ENCODE data around the gene TRAPPC14. TPM values are rescaled to one million over a fixed set of nuclear protein-coding genes. Genes with fewer than 3 reads are reported as not detected.

The TRAPPC14 gene
- total and polyA plus RNA-seq, 2 of the 13 experiments (the other 11 are each of a cell fraction or from before 2014, with no cell fraction given) = 4.7 to 9.6 TPM

DNA sequence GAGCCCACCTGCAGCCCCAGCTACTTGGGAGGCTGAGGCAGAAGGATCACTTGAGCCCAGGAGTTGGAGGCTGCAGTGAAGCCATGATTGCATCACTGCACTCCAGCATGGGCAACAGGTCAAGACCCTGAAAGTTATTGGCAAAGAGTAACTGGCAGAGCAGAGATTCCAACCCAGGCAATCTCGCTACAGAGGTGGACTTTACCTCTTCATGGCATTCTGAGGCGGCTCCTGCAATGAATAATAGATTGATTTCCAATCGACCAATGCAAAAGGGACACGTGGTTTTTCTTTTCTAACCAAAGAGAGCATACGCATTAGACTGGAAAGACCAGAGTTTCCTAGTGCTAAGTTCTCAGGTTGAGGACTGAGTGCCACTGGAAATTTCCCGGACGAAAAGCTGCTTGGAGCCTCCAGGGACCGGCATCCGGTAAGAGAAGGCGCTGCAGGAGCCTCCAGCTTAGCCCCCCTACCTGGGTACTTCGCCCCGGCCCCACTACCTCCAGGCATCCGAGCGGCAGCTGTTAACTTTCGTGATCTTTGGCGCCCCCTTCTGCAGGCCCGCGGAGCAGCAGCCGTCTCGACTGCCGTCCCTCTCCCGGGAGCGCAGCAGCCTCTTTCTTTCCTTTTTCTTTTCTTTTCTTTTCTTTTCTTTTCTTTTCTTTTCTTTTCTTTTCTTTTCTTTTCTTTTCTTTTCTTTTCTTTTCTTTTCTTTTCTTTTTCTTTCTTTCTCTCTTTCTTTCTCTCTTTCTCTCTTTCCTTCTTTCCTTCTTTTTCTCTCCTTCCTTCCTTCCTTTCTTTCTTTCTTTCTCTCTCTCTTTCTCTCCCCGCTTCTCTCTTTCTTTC is 27.7 kb downstream of the TRAPPC14 start (continued):
- TF ChIP-seq PCBP1 (IDR thresholded peaks at IDR 0.05; ENCODE audit: borderline replicate concordance, low read depth, low read length) = no peak
- no peak for TF ChIP-seq SSRP1 (CRISPR knock-in tag; IDR thresholded peaks at IDR 0.05)
- peak; percentile 96 for TF ChIP-seq XBP1 (CRISPR knock-in tag; IDR thresholded peaks at IDR 0.05)
- no peak for TF ChIP-seq HNRNPK (IDR thresholded peaks at IDR 0.05; ENCODE audit: low read depth, low read length, poor library complexity, severe bottlenecking)
- TF ChIP-seq ONECUT2 (CRISPR knock-in tag; IDR thresholded peaks at IDR 0.05) = peak; percentile 59; the same call in 1 of the 2 replicates
- TF ChIP-seq FOXC1 (CRISPR knock-in tag; IDR thresholded peaks at IDR 0.05; ENCODE audit: borderline replicate concordance) = no peak
- TF ChIP-seq, protein P1, sequence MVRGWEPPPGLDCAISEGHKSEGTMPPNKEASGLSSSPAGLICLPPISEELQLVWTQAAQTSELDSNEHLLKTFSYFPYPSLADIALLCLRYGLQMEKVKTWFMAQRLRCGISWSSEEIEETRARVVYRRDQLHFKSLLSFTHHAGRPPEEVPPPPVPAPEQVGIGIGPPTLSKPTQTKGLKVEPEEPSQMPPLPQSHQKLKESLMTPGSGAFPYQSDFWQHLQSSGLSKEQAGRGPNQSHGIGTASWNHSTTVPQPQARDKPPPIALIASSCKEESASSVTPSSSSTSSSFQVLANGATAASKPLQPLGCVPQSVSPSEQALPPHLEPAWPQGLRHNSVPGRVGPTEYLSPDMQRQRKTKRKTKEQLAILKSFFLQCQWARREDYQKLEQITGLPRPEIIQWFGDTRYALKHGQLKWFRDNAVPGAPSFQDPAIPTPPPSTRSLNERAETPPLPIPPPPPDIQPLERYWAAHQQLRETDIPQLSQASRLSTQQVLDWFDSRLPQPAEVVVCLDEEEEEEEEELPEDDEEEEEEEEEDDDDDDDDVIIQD (CRISPR knock-in tag; IDR thresholded peaks at IDR 0.05; ENCODE audit: low read depth) = no peak
- TF ChIP-seq ATF3 (CRISPR knock-in tag; IDR thresholded peaks at IDR 0.05) = peak; percentile 78
- TF ChIP-seq KDM1A (CRISPR knock-in tag; IDR thresholded peaks at IDR 0.05) = peak; percentile 84; the same call in 1 of the 2 replicates
- TF ChIP-seq ZNF619 (CRISPR knock-in tag; IDR thresholded peaks at IDR 0.05) = no peak
- TF ChIP-seq, protein P2, sequence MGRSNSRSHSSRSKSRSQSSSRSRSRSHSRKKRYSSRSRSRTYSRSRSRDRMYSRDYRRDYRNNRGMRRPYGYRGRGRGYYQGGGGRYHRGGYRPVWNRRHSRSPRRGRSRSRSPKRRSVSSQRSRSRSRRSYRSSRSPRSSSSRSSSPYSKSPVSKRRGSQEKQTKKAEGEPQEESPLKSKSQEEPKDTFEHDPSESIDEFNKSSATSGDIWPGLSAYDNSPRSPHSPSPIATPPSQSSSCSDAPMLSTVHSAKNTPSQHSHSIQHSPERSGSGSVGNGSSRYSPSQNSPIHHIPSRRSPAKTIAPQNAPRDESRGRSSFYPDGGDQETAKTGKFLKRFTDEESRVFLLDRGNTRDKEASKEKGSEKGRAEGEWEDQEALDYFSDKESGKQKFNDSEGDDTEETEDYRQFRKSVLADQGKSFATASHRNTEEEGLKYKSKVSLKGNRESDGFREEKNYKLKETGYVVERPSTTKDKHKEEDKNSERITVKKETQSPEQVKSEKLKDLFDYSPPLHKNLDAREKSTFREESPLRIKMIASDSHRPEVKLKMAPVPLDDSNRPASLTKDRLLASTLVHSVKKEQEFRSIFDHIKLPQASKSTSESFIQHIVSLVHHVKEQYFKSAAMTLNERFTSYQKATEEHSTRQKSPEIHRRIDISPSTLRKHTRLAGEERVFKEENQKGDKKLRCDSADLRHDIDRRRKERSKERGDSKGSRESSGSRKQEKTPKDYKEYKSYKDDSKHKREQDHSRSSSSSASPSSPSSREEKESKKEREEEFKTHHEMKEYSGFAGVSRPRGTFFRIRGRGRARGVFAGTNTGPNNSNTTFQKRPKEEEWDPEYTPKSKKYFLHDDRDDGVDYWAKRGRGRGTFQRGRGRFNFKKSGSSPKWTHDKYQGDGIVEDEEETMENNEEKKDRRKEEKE (IDR thresholded peaks at IDR 0.05) = no peak
- TF ChIP-seq STAG1 (CRISPR knock-in tag; IDR thresholded peaks at IDR 0.05) = peak; percentile 85
- TF ChIP-seq, protein P3, sequence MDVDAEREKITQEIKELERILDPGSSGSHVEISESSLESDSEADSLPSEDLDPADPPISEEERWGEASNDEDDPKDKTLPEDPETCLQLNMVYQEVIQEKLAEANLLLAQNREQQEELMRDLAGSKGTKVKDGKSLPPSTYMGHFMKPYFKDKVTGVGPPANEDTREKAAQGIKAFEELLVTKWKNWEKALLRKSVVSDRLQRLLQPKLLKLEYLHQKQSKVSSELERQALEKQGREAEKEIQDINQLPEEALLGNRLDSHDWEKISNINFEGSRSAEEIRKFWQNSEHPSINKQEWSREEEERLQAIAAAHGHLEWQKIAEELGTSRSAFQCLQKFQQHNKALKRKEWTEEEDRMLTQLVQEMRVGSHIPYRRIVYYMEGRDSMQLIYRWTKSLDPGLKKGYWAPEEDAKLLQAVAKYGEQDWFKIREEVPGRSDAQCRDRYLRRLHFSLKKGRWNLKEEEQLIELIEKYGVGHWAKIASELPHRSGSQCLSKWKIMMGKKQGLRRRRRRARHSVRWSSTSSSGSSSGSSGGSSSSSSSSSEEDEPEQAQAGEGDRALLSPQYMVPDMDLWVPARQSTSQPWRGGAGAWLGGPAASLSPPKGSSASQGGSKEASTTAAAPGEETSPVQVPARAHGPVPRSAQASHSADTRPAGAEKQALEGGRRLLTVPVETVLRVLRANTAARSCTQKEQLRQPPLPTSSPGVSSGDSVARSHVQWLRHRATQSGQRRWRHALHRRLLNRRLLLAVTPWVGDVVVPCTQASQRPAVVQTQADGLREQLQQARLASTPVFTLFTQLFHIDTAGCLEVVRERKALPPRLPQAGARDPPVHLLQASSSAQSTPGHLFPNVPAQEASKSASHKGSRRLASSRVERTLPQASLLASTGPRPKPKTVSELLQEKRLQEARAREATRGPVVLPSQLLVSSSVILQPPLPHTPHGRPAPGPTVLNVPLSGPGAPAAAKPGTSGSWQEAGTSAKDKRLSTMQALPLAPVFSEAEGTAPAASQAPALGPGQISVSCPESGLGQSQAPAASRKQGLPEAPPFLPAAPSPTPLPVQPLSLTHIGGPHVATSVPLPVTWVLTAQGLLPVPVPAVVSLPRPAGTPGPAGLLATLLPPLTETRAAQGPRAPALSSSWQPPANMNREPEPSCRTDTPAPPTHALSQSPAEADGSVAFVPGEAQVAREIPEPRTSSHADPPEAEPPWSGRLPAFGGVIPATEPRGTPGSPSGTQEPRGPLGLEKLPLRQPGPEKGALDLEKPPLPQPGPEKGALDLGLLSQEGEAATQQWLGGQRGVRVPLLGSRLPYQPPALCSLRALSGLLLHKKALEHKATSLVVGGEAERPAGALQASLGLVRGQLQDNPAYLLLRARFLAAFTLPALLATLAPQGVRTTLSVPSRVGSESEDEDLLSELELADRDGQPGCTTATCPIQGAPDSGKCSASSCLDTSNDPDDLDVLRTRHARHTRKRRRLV (CRISPR knock-in tag; IDR thresholded peaks at IDR 0.05) = 0 out of 2 replicates have a peak, but pooled peaks have one; percentile 30
- peak; percentile 67 for TF ChIP-seq ZNF501 (CRISPR knock-in tag; IDR thresholded peaks at IDR 0.05)
- no peak for TF ChIP-seq GZF1 (CRISPR knock-in tag; IDR thresholded peaks at IDR 0.05)
- TF ChIP-seq ATF4 (CRISPR knock-in tag; IDR thresholded peaks at IDR 0.05) = peak in 1 of 2 experiments; percentile 84; a peak in 2 of 4 replicates
- TF ChIP-seq NFIB (CRISPR knock-in tag; IDR thresholded peaks at IDR 0.05; ENCODE audit: borderline replicate concordance) = no peak
- no peak for TF ChIP-seq ZNF354B (CRISPR knock-in tag; IDR thresholded peaks at IDR 0.05)

Data from HepG2 (cell line).